ENCODE measurements around the gene MCUB. TPM values are rescaled to one million over a fixed set of nuclear protein-coding genes. Genes with fewer than 3 reads are reported as not detected.
"Not testable (repeated sequence)": the region's sequence is repeated elsewhere in the genome, so short reads cannot be mapped to it uniquely, and the experiment has no call there.

Gene MCUB
- total RNA-seq, 1 donor from 2014 or later: 5.7 TPM

DNA sequence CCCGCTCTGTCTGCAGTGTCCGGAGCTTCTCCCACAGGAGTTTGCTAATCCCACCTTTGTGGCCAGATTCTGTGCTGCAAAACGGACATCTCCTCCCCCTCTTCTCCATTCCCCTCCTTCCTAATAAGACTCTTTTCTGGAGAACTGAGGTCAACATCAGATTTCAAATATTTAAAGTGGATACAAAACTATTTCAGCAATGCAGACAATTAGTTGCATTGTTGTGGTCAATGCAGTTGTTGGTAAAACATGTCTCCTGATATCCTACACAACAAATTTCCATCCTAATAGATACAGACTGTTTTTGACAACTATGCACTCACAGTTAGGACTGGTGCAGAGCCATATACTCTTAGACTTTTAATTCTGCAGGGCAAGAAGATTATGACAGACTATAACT, 5.1 kb upstream of the MCUB start:
- H3K27ac ChIP-seq (ENCODE audit: low read depth, low read length): no peak overlapping the region
- H3K36me3 ChIP-seq (ENCODE audit: control insufficient read depth in 3 of 3, insufficient read depth in 3 of 3, low read length in 3 of 3): no peaks in the 10 kb centered on the region
- H3K4me1 ChIP-seq (ENCODE audit: control insufficient read depth in 3 of 3, insufficient read depth in 3 of 3, low read length in 3 of 3): peaks cover 0 to 4% (median 2%) of the 10 kb centered on the region in 3 donors
- H3K9ac ChIP-seq (ENCODE audit: low read depth in 1 of 3, low read length in 3 of 3): no peak overlapping the region
- H3K4me3 ChIP-seq (ENCODE audit: low read length in 3 of 3): no peak overlapping the region
- no peaks in the 10 kb centered on the region for H3K27me3 ChIP-seq (ENCODE audit: control insufficient read depth in 3 of 3, insufficient read depth in 3 of 3, low read length in 3 of 3)
- no peaks in the 10 kb centered on the region for H3K9me3 ChIP-seq (ENCODE audit: control insufficient read depth in 3 of 3, low read length in 3 of 3)

DNA sequence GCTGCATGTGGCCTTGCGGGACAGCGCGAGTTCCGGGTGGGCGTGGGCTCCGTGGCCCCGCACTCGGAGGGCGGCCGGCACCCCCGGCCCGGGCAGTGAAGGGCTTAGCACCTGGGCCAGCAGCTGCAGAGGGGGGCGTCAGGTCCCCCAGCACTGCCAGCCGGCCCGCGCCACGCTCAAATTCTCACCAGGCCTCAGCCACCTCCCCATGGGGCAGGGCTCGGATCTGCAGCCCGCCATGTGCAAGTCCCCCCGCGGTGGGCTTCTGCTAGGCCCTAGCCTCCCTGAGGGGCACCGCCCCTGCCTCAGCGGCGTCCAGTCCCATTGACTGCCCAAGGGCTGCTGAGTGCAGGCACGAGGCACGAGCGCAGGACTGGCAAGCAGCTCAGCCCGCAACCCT, 2.6 kb upstream of the MCUB start:
- Histone ChIP-seq H3K27me3 (ENCODE audit: control insufficient read depth in 3 of 3, insufficient read depth in 3 of 3, low read length in 3 of 3) (peaks cover 0 to 11% (median 0%) of the 10 kb centered on the region in 3 donors), H3K36me3 (ENCODE audit: control insufficient read depth in 3 of 3, insufficient read depth in 3 of 3, low read length in 3 of 3) (no peaks in the 10 kb centered on the region), H3K4me1 (ENCODE audit: control insufficient read depth in 3 of 3, insufficient read depth in 3 of 3, low read length in 3 of 3) (peaks cover 3 to 15% (median 11%) of the 10 kb centered on the region in 3 donors), H3K4me3 (ENCODE audit: low read length in 3 of 3) (no peak overlapping the region), H3K9me3 (ENCODE audit: control insufficient read depth in 3 of 3, low read length in 3 of 3) (no peaks in the 10 kb centered on the region), H3K9ac (ENCODE audit: low read depth in 1 of 3, low read length in 3 of 3) (no peak overlapping the region), H3K27ac (ENCODE audit: low read depth, low read length) (no peak overlapping the region)

DNA sequence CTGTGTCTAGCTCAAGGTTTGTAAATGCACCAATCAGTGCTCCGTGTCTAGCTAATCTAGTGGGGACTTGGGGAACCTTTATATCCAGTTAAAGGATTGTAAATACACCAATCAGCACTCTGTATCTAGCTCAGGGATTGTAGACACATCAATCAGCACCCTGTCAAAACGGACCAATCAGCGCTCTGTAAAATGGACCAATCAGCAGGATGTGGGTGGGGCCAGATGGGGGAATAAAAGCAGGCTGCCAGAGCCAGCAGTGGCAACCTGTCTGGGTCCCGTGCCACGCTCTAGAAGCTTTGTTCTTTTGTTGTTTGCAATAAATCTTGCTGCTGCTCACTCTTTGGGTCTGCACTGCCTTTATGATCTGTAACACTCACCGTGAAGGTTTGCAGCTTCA, 2.0 kb upstream of the MCUB start:
- not testable (repeated sequence) for H3K9me3 ChIP-seq (ENCODE audit: control insufficient read depth in 3 of 3, low read length in 3 of 3); H3K36me3 ChIP-seq (ENCODE audit: control insufficient read depth in 3 of 3, insufficient read depth in 3 of 3, low read length in 3 of 3); H3K4me3 ChIP-seq (ENCODE audit: low read length in 3 of 3); H3K9ac ChIP-seq (ENCODE audit: low read depth in 1 of 3, low read length in 3 of 3); H3K27ac ChIP-seq (ENCODE audit: low read depth, low read length)
- H3K27me3 ChIP-seq (ENCODE audit: control insufficient read depth in 3 of 3, insufficient read depth in 3 of 3, low read length in 3 of 3): peaks cover 4 to 11% (median 5%) of the 10 kb centered on the region in 3 donors
- peaks cover 3 to 15% (median 11%) of the 10 kb centered on the region in 3 donors for H3K4me1 ChIP-seq (ENCODE audit: control insufficient read depth in 3 of 3, insufficient read depth in 3 of 3, low read length in 3 of 3)

DNA sequence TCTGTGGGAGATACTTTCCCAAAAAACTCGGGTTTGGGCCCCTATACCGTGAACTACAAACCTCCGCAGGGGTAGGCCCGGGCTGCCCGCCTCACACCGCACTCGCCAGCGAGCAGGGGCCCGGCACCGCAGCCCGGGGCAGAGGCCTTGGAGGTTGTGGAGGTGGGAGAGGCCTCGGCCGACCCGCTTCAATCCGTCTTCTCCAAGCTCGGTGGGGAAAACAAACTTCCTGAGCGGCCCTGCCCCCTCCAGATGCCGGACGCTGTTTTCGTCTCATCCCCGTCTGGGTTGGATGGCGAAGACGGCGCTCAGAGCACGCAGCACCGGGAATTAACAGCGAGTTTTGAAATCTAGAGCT, 442 bp upstream of the MCUB start:
- Histone ChIP-seq H3K27me3 (ENCODE audit: control insufficient read depth in 3 of 3, insufficient read depth in 3 of 3, low read length in 3 of 3) (peaks cover 4 to 11% (median 5%) of the 10 kb centered on the region in 3 donors), H3K9me3 (ENCODE audit: control insufficient read depth in 3 of 3, low read length in 3 of 3) (no peaks in the 10 kb centered on the region), H3K27ac (ENCODE audit: low read depth, low read length) (peak overlapping the region; percentile 87), H3K4me3 (ENCODE audit: low read length in 3 of 3) (peak overlapping the region; percentile 69 to 80 (median 78)), H3K9ac (ENCODE audit: low read depth in 1 of 3, low read length in 3 of 3) (peak overlapping the region; percentile 30 to 69 (median 66)), H3K36me3 (ENCODE audit: control insufficient read depth in 3 of 3, insufficient read depth in 3 of 3, low read length in 3 of 3) (no peaks in the 10 kb centered on the region), H3K4me1 (ENCODE audit: control insufficient read depth in 3 of 3, insufficient read depth in 3 of 3, low read length in 3 of 3) (peaks cover 3 to 15% (median 11%) of the 10 kb centered on the region in 3 donors)

DNA sequence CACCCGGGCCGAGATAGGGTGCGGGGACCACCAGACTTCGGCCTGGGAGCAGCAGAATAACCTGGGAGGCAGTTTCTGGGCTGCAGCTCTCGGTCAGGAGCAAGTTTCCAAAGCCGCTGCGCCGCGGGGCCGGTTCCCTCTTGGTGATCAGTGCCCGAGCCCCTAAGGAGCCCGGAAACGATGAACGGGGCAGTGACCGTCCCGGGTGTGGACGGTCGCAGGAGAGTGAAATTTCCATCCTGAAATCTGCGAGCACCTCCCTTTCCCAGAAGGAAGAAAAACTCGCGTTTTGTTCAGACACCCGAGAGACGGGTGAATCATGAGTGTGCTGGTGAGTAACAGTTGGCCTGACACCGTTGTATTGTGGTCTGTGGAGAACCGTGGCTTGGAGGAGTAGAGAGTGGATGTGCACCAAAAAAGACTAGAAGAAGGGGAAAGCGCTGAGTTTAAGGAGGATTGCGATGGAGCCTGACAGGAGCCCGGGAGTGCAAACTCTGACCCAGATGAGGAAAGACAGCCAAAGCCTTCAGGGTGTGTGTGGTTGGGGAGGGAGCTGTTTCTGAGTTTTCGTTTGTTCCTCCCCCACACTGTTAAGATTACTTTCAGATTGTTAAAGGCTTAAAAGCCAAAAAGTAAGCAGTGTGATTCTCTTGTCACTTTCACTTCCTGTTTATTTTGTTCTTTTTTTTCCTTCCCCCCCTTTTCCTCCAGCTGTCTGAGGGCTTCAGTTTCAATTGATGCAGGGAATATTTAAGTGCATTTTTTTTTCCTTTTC, 828 bp downstream of the MCUB start:
- no peaks in the 10 kb centered on the region for H3K36me3 ChIP-seq (ENCODE audit: control insufficient read depth in 3 of 3, insufficient read depth in 3 of 3, low read length in 3 of 3)
- peak overlapping the region; percentile 69 to 80 (median 78) for H3K4me3 ChIP-seq (ENCODE audit: low read length in 3 of 3)
- peaks cover 4 to 11% (median 5%) of the 10 kb centered on the region in 3 donors for H3K27me3 ChIP-seq (ENCODE audit: control insufficient read depth in 3 of 3, insufficient read depth in 3 of 3, low read length in 3 of 3)
- H3K27ac ChIP-seq (ENCODE audit: low read depth, low read length): peak overlapping the region; percentile 87
- H3K9me3 ChIP-seq (ENCODE audit: control insufficient read depth in 3 of 3, low read length in 3 of 3): no peaks in the 10 kb centered on the region
- peak overlapping the region; percentile 69 to 80 (median 77) for H3K9ac ChIP-seq (ENCODE audit: low read depth in 1 of 3, low read length in 3 of 3)
- H3K4me1 ChIP-seq (ENCODE audit: control insufficient read depth in 3 of 3, insufficient read depth in 3 of 3, low read length in 3 of 3): peaks cover 3 to 15% (median 11%) of the 10 kb centered on the region in 3 donors

DNA sequence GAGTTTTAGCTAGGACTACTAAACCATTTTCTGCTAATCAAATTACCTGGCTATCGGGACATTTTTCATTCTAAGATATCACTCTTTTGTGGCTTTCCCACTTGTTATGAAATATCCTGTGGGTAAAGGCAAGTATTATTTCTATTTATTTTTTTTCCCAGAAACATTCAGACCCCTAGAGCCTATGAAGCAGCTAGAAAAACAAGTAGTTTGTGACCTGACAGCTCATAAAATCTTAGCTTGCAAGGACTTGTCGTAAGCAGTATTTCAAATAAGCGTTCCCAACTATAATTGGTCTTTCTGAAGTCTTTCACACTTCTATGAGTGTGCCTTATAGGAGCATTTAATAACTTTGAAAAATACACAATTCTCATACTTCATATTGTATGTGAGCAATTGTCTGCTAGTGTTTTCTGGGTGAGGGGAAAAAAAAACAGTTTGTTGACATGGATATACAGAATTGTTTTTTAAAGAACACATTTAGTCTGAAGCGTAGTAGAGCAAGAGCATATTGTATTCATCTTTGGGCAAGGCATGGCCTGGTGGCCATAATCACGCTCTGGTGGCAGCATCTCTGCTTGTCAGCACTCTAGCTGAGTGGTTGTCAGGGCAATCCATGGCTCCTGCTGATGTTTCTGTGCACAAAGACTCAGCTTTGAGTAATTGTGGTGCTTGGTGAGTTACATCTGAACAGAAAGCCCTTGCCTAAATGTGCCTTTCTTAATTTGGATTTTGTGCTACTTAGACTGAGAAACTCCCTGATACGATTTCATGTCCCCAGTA, 2.6 kb downstream of the MCUB start:
- Histone ChIP-seq H3K27me3 (ENCODE audit: control insufficient read depth in 3 of 3, insufficient read depth in 3 of 3, low read length in 3 of 3) (peaks cover 4 to 11% (median 5%) of the 10 kb centered on the region in 3 donors), H3K9me3 (ENCODE audit: control insufficient read depth in 3 of 3, low read length in 3 of 3) (no peaks in the 10 kb centered on the region), H3K27ac (ENCODE audit: low read depth, low read length) (no peak overlapping the region), H3K9ac (ENCODE audit: low read depth in 1 of 3, low read length in 3 of 3) (no peak overlapping the region), H3K36me3 (ENCODE audit: control insufficient read depth in 3 of 3, insufficient read depth in 3 of 3, low read length in 3 of 3) (no peaks in the 10 kb centered on the region), H3K4me3 (ENCODE audit: low read length in 3 of 3) (no peak overlapping the region), H3K4me1 (ENCODE audit: control insufficient read depth in 3 of 3, insufficient read depth in 3 of 3, low read length in 3 of 3) (peaks cover 3 to 15% (median 11%) of the 10 kb centered on the region in 3 donors)

DNA sequence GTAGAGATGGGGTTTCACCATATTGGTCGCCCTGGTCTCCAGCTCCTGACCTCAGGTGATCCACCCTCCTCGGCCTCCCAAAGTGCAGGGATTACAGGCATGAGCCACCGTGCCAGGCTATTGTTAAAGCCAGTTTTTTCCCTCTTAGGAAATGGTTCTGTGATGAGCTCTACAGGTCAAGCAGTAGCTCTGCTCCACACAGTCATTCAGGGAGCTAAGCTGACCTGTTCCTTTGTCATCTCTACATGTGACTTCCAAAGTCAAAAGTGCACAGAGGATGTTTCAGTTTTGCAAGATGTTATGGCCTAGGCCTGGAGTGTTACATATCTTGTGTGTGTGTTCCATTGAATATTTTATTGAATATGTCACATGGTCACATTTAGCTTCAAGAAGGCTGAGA, 11.4 kb downstream of the MCUB start:
- Histone ChIP-seq H3K27me3 (ENCODE audit: control insufficient read depth in 3 of 3, insufficient read depth in 3 of 3, low read length in 3 of 3) (no peaks in the 10 kb centered on the region), H3K4me1 (ENCODE audit: control insufficient read depth in 3 of 3, insufficient read depth in 3 of 3, low read length in 3 of 3) (no peaks in the 10 kb centered on the region), H3K36me3 (ENCODE audit: control insufficient read depth in 3 of 3, insufficient read depth in 3 of 3, low read length in 3 of 3) (no peaks in the 10 kb centered on the region), H3K27ac (ENCODE audit: low read depth, low read length) (no peak overlapping the region), H3K4me3 (ENCODE audit: low read length in 3 of 3) (no peak overlapping the region), H3K9me3 (ENCODE audit: control insufficient read depth in 3 of 3, low read length in 3 of 3) (no peaks in the 10 kb centered on the region), H3K9ac (ENCODE audit: low read depth in 1 of 3, low read length in 3 of 3) (no peak overlapping the region)

DNA sequence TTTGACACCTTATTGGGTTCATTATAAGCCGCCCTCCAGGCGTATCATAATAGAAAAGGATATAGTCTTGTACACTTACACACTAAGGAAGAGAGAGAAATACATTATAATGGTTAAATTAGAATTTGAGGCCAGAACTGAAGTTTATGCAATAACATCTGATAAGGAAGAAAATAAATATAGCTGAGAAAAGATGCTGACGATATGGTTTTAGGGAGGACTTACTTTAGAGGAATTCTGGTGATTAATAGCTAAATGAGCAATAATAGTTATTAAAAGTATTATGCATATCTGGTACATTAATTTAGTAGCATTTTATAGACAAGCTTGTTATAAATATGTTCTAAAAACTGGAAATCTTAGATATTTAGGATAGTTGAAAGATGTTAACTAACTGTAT, 12.1 kb downstream of the MCUB start:
- H3K4me1 ChIP-seq (ENCODE audit: control insufficient read depth in 3 of 3, insufficient read depth in 3 of 3, low read length in 3 of 3): no peaks in the 10 kb centered on the region
- no peak overlapping the region for H3K27ac ChIP-seq (ENCODE audit: low read depth, low read length)
- H3K9me3 ChIP-seq (ENCODE audit: control insufficient read depth in 3 of 3, low read length in 3 of 3): no peaks in the 10 kb centered on the region
- H3K9ac ChIP-seq (ENCODE audit: low read depth in 1 of 3, low read length in 3 of 3): no peak overlapping the region
- no peak overlapping the region for H3K4me3 ChIP-seq (ENCODE audit: low read length in 3 of 3)
- H3K27me3 ChIP-seq (ENCODE audit: control insufficient read depth in 3 of 3, insufficient read depth in 3 of 3, low read length in 3 of 3): no peaks in the 10 kb centered on the region
- no peaks in the 10 kb centered on the region for H3K36me3 ChIP-seq (ENCODE audit: control insufficient read depth in 3 of 3, insufficient read depth in 3 of 3, low read length in 3 of 3)

DNA sequence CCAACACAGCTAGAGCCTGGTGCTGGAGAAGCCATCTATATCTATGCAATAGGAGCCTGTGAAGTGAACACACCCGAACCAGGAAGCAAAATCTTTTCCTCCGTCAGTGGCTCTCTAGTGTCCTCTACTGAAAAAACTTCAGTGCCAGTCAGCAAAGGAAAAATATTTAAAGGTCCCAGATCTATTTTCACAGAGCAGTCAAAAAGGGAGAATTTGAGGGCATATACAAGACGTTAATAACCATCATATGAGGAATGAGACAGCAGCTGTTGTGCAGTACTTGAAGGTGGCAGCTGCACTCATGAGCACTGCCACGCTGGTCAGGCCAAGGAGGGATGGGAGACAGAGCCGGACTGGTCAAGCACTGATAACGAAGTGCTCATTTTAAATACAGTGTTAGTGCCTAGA, 14.4 kb downstream of the MCUB start:
- H3K27me3 ChIP-seq (ENCODE audit: control insufficient read depth in 3 of 3, insufficient read depth in 3 of 3, low read length in 3 of 3): no peaks in the 10 kb centered on the region
- no peak overlapping the region for H3K27ac ChIP-seq (ENCODE audit: low read depth, low read length)
- no peaks in the 10 kb centered on the region for H3K4me1 ChIP-seq (ENCODE audit: control insufficient read depth in 3 of 3, insufficient read depth in 3 of 3, low read length in 3 of 3)
- H3K36me3 ChIP-seq (ENCODE audit: control insufficient read depth in 3 of 3, insufficient read depth in 3 of 3, low read length in 3 of 3): no peaks in the 10 kb centered on the region
- no peaks in the 10 kb centered on the region for H3K9me3 ChIP-seq (ENCODE audit: control insufficient read depth in 3 of 3, low read length in 3 of 3)
- no peak overlapping the region for H3K4me3 ChIP-seq (ENCODE audit: low read length in 3 of 3)
- no peak overlapping the region for H3K9ac ChIP-seq (ENCODE audit: low read depth in 1 of 3, low read length in 3 of 3)
